ENCODE measurements around the gene PLEKHA7. TPM values are rescaled to one million over a fixed set of nuclear protein-coding genes. Genes with fewer than 3 reads are reported as not detected.

PLEKHA7 gene
- total RNA-seq, 1 experiment from 2014 or later = 13.0 TPM

- Mint-ChIP-seq H3K27ac (no peak overlapping the region), H3K9me3 (no peaks in the 10 kb centered on the region), H3K27me3 (ENCODE audit: low read depth) (no peaks in the 10 kb centered on the region), H3K4me1 (peaks cover 15% of the 10 kb centered on the region; the same call in 1 of the 2 replicates), H3K36me3 (no peaks in the 10 kb centered on the region), H3K4me3 (no peak overlapping the region)
- DNase-seq (ENCODE audit: low spot score) (no peak), ATAC-seq (no peak)
- ChIA-PET POLR2A (no interaction called here), CTCF (no interaction called here)
- TF ChIP-seq NR3C1 (CRISPR knock-in tag; conservative IDR thresholded peaks at IDR 0.05; ENCODE audit: low read depth) (no peak), E2F4 (CRISPR knock-in tag; IDR thresholded peaks at IDR 0.05; ENCODE audit: borderline replicate concordance, low read depth) (no peak), SMAD4 (CRISPR knock-in tag; IDR thresholded peaks at IDR 0.05) (no peak), ZSCAN18 (CRISPR knock-in tag; IDR thresholded peaks at IDR 0.05) (no peak), RELA (CRISPR knock-in tag; IDR thresholded peaks at IDR 0.05; ENCODE audit: borderline replicate concordance) (no peak), GABPB1 (CRISPR knock-in tag; IDR thresholded peaks at IDR 0.05) (no peak), SMAD3 (CRISPR knock-in tag; IDR thresholded peaks at IDR 0.05; ENCODE audit: borderline replicate concordance) (no peak), AFF4 (CRISPR knock-in tag; IDR thresholded peaks at IDR 0.05; ENCODE audit: borderline replicate concordance) (no peak), PREB (CRISPR knock-in tag; IDR thresholded peaks at IDR 0.05; ENCODE audit: borderline replicate concordance) (no peak), EMX1 (CRISPR knock-in tag; IDR thresholded peaks at IDR 0.05) (no peak), NR1H2 (CRISPR knock-in tag; IDR thresholded peaks at IDR 0.05) (no peak), MYBL2 (CRISPR knock-in tag; IDR thresholded peaks at IDR 0.05) (no peak), TCF7 (CRISPR knock-in tag; IDR thresholded peaks at IDR 0.05; ENCODE audit: low read depth) (no peak), ZBTB43 (CRISPR knock-in tag; IDR thresholded peaks at IDR 0.05) (no peak), NFYB (CRISPR knock-in tag; conservative IDR thresholded peaks at IDR 0.05; ENCODE audit: low read depth) (no peak), CDX4 (CRISPR knock-in tag; IDR thresholded peaks at IDR 0.05; ENCODE audit: borderline replicate concordance) (no peak), NR2C2 (CRISPR knock-in tag; IDR thresholded peaks at IDR 0.05) (no peak), PRRX2 (CRISPR knock-in tag; IDR thresholded peaks at IDR 0.05) (no peak)
Measured at GRCh38 chr11:16834384-16834783, 179.8 kb downstream of the PLEKHA7 start.

Data from WTC11 (cell line).